ENCODE data around the gene UGT1A7.

DNA sequence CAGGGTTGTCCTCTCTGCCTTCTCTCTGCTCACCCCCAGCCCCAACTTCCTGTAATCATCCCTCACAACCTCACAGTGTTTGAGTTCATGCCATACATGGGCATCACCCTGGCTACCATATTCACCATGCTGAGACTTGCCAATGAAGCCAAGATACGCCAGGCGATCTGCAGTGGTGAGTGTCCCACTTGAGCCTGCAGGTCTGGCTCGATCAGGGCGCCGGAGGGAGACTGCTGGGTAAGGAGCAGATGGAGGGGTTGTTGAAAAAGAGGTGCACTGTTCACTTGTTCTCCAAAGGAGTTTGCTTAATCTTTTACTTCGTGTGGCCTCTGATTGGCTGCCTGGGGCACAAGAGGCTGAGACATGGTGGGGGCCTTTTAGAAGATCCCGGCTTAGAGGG, 111.0 kb downstream of the UGT1A7 start:
- TF ChIP-seq, protein P1, sequence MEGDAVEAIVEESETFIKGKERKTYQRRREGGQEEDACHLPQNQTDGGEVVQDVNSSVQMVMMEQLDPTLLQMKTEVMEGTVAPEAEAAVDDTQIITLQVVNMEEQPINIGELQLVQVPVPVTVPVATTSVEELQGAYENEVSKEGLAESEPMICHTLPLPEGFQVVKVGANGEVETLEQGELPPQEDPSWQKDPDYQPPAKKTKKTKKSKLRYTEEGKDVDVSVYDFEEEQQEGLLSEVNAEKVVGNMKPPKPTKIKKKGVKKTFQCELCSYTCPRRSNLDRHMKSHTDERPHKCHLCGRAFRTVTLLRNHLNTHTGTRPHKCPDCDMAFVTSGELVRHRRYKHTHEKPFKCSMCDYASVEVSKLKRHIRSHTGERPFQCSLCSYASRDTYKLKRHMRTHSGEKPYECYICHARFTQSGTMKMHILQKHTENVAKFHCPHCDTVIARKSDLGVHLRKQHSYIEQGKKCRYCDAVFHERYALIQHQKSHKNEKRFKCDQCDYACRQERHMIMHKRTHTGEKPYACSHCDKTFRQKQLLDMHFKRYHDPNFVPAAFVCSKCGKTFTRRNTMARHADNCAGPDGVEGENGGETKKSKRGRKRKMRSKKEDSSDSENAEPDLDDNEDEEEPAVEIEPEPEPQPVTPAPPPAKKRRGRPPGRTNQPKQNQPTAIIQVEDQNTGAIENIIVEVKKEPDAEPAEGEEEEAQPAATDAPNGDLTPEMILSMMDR (IDR thresholded peaks at IDR 0.05): no peak
- no peak for TF ChIP-seq POLR2A (IDR thresholded peaks at IDR 0.05)

Measured in adrenal gland (tissue), 5 donors.